GM18873 (cell line): Measurements from ENCODE around the gene EIF4E2.

Source experiments
- ATAC-seq: cut with Tn5 transposase; IDR thresholded peaks from one replicate; pipeline ENCODE4 v1.9.1; 2021; ENCODE audit warnings: mild to moderate bottlenecking, moderate library complexity, moderate number of reproducible peaks; ENCODE audit not compliant: unreplicated experiment, low FRiP score

EIF4E2 gene, protein sequence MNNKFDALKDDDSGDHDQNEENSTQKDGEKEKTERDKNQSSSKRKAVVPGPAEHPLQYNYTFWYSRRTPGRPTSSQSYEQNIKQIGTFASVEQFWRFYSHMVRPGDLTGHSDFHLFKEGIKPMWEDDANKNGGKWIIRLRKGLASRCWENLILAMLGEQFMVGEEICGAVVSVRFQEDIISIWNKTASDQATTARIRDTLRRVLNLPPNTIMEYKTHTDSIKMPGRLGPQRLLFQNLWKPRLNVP

DNA sequence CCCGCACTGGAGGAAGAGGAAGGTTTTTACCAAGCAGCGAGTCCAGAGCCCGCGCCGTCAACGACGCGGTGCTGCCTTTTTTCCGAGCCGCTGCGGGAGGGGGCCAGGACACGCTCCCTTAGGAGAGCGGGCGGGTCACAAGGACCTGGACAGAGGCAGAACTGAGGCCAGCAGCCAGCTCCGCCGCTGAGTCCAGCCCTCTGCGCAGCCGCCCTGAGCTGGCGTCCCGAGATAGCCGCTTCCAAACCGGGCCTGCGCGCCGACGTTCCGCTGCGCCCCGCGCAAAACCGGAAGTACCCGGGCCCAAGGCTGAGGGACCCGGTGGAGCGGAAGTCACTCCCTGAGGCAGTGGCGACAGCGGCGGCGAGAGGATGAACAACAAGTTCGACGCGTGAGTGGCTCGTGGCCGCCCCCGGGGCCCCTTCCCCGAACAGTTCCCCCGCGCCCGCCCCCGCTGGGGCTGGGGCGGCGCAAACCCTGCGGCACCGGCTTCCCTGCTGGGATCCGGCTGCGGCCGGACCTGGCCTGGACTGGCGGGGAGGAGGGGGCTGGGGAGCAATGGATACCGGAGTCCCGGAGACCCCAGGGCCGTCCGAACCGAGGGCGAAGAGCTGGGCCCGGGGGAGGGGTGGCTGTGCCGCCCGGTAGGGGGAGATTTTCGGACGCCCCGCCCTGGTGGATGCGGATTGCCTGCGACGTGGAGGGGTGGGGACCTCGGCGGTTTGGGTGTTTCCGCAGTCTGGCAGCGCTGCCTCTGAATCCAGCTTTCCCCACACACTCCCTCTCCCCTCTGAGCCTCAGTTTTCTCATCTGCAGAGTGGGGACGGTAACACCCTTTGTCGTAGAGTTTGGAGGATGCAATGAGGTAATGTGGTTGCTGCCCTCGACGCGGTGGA, at the start of gene EIF4E2, which contains the start of gene TIGD1:
Gene EIF4E2, plus strand, starts transcription at position 336 of the 896 bp plus-strand sequence. Its CDS starts 36 bp downstream, at position 372.
Gene TIGD1, minus strand, starts transcription at position 204 of the 896 bp plus-strand sequence. CDS start 675 bp downstream, outside the sequence.
- ATAC-seq = peak; percentile 84

DNA sequence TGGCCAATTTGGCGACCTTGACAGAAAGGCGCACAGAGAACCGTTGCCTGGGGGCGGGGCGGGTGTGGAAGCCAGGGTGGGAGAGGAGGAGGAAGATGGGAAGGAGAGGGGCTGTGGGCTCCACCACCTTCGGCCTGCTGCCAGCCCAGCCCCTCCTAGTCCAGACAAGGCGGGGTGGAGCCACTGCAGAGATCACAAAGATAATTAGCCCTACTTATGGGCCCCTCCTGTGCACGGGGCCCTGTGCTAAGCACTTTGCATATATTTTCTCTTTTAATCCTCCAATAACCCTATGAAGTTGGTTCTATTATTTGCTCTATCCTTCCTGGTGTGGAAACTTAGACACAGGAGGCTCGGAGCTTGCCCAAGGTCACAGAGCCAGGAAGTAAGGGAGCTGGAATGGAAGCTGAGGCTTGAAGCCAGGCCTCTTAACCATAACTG, 49.1 kb upstream of the EIF4E2 start:
- no peak for ATAC-seq

DNA sequence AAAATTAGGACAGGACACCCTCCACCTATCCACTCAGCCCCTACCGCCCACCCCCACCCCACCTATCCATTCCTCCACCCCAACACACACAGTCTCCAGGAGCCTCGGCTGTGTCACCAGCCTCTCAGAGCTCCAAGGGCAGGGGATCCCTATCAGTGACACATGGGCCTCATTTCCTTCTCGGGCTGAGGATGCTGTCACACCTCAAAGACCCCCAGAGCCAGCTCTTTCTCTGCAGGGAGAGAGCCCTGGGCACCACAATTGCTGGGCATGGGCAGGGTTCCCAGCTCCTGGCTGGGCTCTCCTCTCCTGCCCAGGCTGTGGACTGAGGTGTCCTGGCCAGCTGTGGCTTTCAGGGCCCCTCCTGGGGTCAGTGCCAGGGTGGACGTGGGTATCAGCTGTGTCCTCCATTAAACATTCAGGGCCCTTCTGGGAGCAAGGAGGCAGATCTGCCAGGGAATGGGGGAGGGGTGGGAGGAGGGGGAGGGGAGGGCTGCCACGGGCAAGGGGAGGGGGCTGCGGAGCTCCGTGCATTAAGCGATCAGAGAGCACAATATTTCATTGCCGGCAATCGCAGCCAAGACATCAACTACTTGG, 48.6 kb upstream of the EIF4E2 start:
- ATAC-seq = no peak

DNA sequence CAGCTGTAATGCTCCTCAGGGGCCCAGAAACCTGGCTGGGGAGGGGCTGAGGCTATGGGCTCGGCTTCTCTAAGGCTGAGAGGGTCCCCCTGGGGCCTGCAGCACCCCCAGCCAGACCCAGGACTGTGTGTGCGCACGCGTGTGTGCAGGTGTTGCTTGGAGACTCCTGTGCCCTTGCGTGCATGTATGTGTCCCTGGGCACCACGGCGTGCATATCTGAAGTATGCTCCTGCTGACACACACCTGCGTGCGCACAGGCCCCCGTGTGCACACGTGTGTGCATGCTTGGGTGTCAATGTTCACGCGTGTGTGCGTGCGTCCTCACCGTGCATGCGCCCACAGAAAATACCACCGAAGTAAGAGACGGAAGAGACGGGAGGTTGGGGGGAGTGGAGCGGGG, 48.0 kb upstream of the EIF4E2 start:
- no peak for ATAC-seq

DNA sequence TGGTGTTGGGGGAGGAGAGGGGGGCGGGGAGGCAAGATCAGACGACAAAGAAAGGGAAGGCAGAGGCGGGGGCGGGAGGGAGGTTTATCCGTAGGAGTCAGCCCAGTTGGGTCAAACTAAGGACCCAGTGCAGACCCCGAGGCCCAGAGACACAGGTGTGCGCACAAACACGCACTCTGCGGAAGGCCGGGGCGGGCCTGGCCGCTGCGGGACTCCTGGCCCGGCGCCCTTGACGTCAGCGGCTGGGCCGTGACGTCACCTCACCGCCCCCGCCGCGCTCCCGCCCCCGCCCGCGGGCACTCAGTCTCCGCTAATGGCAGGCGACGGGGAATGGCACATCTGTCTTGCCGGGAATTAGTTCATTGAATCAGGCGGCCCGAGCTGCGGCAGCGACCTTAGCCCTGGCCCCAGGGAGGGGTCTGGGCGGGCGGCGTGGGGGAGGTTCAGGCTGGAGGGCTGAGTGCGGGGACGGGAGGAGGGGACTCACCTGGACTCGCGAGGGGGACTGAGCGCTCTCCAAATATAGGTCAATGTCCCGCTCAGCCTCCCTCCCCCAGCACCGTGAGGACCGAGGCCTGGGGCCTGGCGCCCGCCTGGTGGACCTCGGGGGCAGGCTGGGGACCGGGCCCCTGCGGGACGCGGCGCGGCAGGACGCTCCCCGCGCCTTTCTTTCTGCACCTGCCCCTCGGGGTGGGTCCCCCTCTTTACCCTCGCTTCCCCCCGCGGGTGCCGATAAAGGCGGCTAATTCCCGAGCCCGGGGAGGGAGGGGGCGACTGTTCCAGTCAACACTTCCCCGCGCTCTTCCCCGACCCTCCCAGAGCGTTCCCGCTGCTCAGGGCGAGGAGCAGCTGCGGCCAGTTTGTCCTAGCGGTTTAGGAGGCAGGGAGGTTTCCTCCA, 47.3 kb upstream of the EIF4E2 start:
- no peak for ATAC-seq

DNA sequence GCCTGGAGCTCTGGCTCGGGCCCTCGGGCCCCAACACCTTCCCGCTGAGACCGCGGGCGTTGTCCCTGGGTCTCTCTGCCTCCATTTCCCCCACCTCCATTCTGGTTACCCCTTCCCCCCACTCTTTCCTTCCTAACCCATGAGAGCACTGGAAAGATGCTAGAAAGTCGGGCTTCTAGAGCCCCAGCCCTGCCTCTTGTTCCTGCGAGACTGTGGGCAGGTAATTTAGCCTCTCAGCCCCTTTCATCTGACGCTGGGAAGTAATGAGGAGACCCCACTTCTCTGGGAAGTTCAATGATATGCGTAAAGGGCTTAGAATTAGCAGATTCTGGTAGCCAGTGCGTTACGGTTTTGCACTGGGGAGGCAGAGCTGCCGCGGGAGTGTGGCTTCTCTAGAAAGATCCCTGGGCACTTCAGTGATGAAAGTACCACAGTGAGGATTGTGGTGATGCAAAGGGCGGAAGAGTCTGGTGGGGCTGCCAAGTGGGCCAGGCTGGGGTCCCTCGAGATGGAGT, 46.6 kb upstream of the EIF4E2 start:
- no peak for ATAC-seq

DNA sequence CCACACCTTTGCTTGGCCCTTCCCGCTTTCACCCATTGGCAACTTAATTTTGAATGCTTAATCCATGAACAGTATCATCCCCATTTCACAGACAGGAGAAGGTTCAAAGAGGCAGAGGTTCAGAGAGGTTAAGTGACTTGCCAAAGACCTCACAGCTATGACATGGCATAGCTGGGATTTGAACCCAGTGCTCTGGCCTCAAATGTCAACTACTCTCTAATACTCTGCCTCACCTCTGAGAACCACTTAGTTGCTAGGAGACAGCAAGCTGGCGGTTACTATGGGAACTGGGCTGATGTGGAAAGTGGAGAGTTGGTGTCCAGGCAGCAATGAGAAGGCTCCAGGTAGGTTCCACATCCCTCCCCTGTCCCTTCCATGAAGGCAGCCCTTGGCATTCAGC, 46.1 kb upstream of the EIF4E2 start:
- ATAC-seq = no peak

DNA sequence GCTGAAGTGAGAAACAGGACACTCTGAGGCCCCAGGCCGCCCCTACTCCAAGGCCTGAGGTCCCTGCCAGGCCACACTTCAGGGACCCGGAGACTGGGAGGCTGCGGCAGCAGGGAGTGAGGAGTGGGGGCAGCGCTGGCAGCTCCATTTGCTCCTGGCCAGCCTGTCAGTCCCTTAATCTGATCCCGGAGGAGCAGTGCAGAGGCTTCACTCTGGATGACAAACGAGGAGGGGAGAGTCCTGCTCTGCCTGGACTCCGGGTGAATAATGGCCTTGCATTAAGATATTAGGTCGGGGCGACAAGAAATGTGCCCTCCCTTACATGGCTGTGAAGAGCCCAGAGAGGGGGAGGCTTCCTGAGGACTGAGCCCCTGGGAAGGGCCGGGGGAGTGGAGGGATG, 44.6 kb upstream of the EIF4E2 start:
- no peak for ATAC-seq

DNA sequence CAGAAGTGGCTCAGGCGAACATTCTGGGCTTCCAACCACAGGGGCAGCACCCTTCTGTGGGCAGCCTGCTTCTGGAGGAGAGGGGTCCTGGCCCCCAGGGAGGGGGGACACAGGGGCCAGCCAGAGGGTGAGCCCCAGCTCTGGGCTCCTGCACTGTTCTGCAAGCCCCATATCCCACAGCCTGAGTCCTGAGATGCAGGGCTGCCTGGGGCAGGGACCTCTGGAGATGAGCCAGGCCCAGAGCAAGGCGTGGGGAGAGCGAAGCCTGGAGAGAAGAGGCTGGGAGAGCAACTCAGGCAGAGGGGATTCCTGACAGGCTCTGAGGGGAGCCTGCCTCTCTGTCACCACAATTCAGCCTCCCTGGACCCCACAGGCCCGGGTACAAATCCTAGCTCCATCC, 43.8 kb upstream of the EIF4E2 start:
- no peak for ATAC-seq

DNA sequence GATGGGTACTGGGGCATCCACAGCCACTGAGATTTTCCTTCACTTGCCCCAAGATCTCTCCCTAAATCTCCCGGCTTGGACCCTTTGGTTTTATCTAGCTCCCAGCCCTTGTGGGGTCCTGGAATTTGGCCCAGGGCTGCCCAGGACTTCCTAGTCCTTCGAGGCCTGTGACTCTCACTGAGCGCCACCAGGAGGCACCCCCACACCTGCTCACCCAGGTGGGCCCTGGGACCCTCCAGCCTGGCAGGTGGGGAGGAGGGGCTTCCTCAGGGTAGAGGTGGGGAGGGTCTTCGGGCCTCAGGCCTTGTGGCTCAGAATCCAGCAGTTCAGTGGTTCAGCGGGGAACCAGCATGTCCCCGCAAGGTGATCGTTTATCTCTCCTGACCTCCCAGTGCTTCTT, 42.2 kb upstream of the EIF4E2 start:
- ATAC-seq = no peak

DNA sequence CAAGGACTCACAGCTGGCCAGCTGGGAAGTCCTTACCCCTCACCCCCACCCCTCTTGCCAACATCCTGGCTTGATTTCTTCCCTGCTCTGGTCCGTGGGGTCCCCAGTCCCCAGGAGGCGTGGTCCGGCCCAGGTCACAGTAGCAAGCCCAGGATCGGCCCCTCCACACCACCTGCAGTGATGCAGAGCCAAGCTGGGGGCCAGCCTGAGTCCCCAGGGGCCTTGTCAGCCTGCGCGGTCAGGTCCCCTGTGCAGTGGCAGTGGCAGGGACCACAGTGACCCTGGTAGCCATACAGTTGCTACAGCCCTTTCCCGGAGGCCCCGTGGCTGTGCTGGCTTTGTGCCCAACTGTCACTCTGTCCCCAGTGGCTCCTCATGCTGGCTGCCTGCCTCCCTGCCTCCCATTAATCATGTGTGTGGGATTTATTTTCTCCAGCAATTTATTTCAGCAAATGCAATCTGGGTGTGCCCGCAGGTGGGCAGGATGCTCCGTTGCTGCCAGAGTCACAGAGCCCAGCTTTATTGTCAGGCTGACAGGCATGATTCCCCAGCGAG, 39.1 kb upstream of the EIF4E2 start:
- ATAC-seq = no peak

DNA sequence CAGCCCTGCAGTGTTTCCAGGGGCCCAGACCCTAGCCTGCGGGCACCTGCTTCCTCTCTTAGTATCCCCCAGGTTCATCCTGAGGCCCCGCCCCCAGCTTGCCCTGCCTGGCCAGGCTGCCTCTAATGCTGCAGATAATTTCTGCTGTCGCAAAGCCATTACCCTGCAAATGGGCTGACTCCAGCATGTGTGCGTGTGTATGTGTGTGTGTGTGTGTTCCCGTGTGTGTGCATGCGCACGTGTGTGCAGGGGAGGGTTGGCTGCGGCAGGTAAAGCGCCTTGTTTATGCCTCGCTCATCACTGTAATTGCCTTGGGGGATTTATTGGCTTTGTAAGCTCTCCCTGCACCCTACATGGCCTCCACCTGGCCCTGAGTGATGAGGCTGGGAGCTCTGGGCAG, 37.9 kb upstream of the EIF4E2 start:
- no peak for ATAC-seq

DNA sequence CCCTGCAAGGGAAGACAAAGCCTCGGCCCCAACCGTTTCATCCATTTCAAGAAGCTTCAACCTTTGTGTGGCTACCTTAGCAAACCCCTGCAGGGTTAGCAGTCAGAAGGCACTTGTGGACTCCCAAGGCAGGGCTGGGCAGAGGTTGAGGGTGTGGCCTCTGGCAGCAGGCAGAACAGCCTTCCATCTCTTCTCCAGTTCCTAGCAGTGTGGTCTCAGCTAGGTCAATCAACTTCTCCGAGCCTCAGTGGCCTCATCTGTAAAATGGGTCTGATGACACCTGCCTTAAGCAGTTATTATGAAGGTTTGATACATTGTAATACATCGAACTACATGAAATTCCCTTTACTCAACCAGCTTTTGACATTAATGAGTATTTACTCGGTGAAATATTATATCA, 37.1 kb upstream of the EIF4E2 start:
- ATAC-seq = no peak

DNA sequence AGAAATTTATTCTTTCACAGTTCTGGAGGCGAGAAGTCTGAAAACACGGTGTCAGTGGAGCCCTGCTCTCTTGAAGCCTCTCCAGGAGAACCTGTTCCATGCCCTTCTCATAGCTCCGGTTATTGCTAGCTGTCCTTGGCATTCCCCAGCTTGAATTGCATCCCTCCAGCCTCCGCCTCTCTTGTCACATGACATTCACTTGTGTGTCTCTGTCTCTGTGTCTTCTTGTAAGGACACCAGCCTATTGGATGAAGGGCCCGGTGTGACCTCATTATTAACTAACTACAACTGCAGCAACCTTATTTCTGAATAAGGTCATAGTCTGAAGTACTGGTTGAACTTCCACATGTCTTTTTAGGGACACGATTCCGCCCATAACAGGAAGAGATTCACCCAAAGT, 34.9 kb upstream of the EIF4E2 start:
- ATAC-seq = no peak

DNA sequence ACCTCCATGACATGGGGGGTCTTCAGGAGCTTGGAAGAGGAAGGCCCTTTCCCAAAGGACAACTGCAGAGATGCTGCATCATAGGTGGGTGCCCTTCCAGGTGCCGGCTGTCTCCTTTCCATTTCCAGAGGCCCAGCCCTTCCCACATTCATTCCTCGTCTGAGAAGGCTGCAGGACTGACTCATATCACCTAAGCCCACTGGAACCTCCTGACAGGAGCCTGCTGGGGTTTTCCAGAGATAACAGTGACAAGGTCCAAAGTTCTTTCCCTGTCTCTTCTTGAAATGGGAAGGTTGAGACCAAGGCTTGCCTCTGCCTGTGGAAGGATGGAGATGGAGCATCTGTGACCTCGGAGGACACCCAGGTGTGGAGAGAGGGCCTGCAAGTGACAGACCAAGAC, 33.9 kb upstream of the EIF4E2 start:
- ATAC-seq = no peak

DNA sequence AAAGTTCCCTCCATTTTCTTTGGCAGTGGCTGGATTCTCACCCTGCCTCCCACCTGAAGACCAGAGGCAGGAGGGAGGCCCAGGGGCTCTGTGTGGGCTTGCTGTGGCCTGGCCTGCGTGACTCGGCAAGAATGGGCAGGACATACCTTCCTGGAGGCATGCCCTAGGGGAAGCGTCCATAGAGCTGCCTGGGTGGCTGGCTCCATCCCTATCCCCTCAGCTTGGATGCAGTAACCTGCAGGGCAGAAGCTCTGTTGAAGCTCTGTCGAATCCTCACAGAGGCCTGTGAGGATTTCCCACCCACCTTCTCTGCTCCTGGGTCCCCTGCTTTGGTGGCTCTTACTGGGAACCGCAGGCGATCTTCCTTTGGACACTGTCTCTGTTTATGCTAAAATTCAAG, 31.6 kb upstream of the EIF4E2 start:
- no peak for ATAC-seq

DNA sequence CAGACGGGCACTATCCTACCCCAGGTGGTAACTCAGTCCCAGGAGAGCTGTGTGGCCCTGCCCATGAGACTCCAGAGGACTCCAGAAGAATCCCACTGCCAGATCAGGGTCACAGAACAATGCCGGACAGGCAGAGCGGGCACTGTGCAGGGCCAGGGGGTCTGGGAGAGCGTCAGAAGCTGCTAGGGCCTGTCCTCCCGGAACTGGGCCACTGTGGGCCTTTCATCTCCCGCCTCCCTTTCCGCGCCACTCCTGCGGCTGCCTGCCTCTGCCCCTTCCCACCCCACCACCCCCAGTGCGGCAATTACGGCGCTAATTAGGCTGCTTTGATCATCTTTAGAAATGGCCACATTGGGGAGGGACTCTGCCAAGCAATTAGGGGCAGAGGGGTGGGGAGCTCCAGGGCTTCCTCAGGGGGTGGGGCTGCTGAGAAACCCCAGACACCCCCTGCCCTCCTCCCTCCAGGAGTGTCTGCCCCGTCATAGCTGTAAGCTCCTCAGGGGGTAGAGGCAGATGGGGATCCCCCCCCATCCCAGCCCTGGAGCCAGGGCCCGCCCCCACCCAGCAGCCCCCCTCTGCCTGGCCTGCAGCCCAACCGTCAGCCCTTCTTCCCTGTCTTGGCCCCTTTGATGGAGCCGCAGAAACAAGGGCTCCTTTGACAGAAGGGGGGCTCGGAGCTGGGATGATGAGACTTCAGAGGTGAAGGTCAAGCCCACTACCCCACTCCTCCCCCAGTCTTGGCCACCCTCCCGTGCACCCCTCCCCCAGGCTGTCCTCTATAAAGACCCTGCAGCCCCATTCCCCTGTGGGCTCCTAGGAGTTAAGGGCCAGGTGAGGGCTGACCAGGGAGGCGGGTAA, 30.7 kb upstream of the EIF4E2 start, which contains the start of gene PRSS56:
Gene PRSS56, plus strand, starts transcription at position 808 of the 858 bp plus-strand sequence. CDS start 211 bp downstream, outside the sequence.
- no peak for ATAC-seq

DNA sequence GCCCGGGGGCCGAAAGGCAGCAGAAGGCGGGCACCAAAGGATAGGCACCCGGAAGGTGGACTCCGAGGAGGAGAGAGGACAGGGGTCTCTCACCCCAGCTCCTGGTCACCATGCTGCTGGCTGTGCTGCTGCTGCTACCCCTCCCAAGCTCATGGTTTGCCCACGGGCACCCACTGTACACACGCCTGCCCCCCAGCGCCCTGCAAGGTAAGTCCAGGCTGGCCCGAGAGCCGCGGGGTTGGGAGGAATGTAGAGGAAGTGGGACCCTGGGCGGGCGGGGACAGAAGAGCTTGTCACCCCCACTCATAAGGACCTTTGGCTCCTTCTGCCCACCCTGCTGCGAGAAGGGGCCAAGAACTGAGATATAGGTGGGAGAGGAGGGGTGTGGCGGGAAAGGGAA, 30.0 kb upstream of the EIF4E2 start:
- no peak for ATAC-seq

DNA sequence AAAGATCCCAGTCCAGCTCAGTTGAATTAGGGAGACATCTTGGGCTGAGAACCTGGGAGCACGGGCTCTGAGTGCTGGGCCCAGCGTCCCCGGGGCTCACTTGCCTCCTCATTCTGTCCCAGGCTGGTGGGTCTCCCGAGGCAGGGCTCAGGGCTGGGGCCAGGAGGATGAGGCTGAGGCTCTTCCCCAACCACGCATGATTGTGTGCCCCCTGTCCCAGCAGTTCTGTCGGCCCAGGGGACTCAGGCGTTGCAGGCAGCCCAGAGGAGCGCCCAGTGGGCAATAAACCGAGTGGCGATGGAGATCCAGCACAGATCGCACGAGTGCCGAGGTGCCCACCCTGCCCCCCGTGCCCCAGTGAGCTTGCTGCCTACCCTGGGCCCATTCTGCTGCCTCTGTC, 29.4 kb upstream of the EIF4E2 start:
- no peak for ATAC-seq
